DND-41 (cell line): ENCODE measurements around the gene SCEL.

Experiments used
- EZH2 ChIP-seq: IDR thresholded peaks from 3 replicates; pipeline ENCODE4 v1.6.1; 2012; ENCODE audit warnings: borderline replicate concordance, low read depth, mild to moderate bottlenecking, moderate library complexity, low read length, inconsistent platforms; ENCODE audit not compliant: severe bottlenecking
- TF ChIP-seq, protein P1 (sequence below): IDR thresholded peaks from 2 replicates; pipeline ENCODE4 v1.5.1; 2012; ENCODE audit warnings: borderline replicate concordance, low read length, moderate library complexity, mild to moderate bottlenecking; ENCODE audit not compliant: poor library complexity, severe bottlenecking; ENCODE audit errors: extremely low read depth

DNA sequence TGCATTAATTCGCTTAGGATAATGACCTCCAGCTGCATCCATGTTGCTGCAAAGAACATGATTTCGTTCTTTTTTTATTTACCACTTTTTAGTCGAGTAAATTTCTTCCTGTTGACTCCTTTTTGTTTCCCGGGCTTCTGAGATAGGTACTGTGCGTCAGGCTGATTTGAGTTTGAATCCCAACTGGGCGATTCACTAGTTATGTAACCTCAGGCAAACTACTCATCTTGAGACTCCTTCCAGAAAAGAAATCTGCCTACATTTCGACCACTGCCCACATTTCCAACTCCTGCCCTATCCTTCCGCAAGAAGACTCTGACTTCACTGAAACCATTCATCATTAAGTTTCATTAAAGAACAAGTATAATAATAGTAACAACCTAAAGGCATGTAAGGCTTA, 8.2 kb downstream of the SCEL start:
- TF ChIP-seq, protein P1, sequence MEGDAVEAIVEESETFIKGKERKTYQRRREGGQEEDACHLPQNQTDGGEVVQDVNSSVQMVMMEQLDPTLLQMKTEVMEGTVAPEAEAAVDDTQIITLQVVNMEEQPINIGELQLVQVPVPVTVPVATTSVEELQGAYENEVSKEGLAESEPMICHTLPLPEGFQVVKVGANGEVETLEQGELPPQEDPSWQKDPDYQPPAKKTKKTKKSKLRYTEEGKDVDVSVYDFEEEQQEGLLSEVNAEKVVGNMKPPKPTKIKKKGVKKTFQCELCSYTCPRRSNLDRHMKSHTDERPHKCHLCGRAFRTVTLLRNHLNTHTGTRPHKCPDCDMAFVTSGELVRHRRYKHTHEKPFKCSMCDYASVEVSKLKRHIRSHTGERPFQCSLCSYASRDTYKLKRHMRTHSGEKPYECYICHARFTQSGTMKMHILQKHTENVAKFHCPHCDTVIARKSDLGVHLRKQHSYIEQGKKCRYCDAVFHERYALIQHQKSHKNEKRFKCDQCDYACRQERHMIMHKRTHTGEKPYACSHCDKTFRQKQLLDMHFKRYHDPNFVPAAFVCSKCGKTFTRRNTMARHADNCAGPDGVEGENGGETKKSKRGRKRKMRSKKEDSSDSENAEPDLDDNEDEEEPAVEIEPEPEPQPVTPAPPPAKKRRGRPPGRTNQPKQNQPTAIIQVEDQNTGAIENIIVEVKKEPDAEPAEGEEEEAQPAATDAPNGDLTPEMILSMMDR = no peak
- no peak for TF ChIP-seq EZH2
